ENCODE results near the gene TESPA1. TPM values are rescaled to one million over a fixed set of nuclear protein-coding genes. Genes with fewer than 3 reads are reported as not detected.

The TESPA1 gene
- total RNA-seq, result not detected in 2 replicates

GRCh38 chr12:54984658-54985376 is at the start of gene TESPA1:
TESPA1 (minus strand) TSS chr12:54984762; CDS start chr12:54974562, 10,200 bp downstream.

GRCh38 chr12:55019784-55020183 is 35.2 kb upstream of the TESPA1 start, which contains the start of gene NEUROD4:
NEUROD4 (plus strand) TSS chr12:55019974; CDS start chr12:55026440, 6,466 bp downstream.

Other genes with a start within 250 kb of the TESPA1 start
- not detected in 2 replicates for gene MUCL1, start 130.2 kb downstream of the TESPA1 start, total RNA-seq
- not detected in 2 replicates for gene NEUROD4, start 35.2 kb upstream of the TESPA1 start, total RNA-seq
- not detected in 2 replicates for gene OR9K2, start 141.6 kb upstream of the TESPA1 start, total RNA-seq
- gene OR10A7, start 236.3 kb upstream of the TESPA1 start, total RNA-seq, result not detected in 2 replicates

Measured in dermis lymphatic vessel endothelial cell (primary cell).